Limb (tissue), 2 donors: Measurements from ENCODE around the gene RAD9B.
"Not testable (repeated sequence)": the region's sequence is repeated elsewhere in the genome, so short reads cannot be mapped to it uniquely, and the experiment has no call there.

Experiments used
- DNase-seq, 2 donors: peaks; one replicate each; pipeline ENCODE4 v3.0.0-alpha.2; 2016; ENCODE audit errors: extremely low spot score in 2 of 2

The RAD9B gene

GRCh38 chr12:110520876-110521712, 19.0 kb downstream of the RAD9B start:
- DNase-seq = not testable (repeated sequence)

DNA sequence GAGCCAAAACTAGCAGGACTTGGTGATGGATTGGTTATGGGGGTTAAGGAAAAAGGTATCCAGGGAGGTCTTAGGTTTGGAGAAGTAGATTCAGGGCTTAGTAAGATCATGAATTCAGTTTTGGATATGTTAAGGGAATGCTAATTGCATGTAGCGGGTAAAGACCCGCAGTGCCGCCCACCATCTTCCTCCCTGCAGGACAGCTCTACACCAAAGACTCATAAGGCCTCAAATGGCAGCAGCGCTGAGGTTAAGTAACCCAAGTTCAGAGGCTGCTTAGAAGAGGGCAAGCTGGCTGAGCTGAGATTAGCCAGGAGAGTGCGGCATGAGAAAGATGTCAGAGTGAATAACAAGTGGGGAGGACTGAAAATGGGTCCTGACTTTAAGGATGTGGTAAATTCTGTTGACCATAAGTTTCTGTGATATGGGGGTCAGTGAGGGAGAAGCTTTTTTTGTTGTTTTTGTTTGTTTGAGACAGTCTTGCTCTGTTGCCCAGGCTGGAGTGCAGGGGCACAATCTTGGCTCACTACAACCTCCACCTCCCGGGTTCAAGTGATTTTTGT, 26.2 kb downstream of the RAD9B start:
- no peak for DNase-seq

GRCh38 chr12:110530511-110530910, 28.4 kb downstream of the RAD9B start:
- DNase-seq = no peak

DNA sequence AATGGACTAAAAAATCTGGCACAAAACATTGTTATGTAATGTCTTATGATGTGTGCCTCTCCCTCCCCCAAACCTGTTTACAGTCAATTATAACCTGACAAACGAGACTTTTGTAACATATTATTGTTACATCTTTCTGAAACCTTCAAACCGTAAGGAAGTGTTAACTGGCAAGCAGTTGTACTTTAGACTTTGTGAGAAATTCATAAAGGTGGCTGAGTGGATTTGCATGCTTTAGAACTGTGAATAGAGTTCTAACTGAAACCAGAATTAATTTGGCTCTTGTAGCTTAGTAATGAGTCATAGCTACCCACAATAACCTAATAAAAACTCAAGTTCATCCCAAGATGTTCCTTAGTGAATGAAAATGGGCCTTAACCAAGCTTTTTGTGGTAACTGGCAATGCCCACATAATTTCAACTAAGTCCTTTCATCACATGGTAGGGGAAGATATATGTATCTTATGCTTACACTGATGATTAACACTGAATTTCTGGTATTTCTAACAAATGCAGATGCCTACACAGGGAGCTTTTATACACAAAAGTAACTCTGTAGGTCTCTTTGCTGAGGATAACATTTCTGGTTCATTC, 29.7 kb downstream of the RAD9B start:
- DNase-seq = no peak

DNA sequence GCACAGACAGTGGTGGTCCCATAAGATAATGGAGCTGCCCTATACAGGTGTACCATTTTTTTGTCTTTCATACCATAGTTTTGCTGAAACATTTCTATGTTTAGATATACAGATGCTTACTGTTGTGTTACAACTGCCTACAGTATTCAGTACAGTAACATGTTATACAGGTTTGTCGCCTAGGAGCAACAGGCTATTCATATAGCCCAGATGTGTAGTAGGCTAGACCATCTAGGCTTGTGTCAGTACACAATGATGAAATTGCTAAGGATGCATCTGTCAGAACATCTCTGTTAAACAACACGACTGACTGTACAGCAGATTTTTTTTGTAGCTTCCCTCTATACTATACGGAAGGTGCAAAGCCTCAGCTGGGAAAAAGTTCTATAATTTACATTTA, 30.5 kb downstream of the RAD9B start:
- no peak for DNase-seq

- DNase-seq = no peak
Measured at GRCh38 chr12:110533607-110534006, 31.5 kb downstream of the RAD9B start.

DNA sequence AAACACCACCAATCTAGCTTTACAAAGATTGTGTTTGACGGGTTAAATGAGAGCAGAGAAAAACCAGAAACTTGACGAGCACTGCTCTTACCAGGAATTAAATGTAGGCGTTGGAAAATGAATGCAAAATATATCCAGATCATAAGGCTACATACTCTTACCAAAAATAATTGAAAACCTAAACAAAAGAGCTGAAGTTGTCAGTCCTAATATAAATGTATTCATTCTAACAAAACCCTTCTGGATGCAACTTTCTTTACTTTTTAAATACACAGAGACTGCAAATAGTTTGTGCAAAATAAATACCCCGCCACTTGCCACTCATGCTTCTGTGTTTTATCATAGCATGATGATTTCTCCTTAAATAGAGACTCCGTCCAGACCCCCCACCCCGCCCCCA, 32.7 kb downstream of the RAD9B start:
- no peak for DNase-seq

GRCh38 chr12:110536834-110537604, 34.9 kb downstream of the RAD9B start:
- DNase-seq = no peak

- DNase-seq = no peak
Measured at GRCh38 chr12:110537605-110538409, 35.7 kb downstream of the RAD9B start.

DNA sequence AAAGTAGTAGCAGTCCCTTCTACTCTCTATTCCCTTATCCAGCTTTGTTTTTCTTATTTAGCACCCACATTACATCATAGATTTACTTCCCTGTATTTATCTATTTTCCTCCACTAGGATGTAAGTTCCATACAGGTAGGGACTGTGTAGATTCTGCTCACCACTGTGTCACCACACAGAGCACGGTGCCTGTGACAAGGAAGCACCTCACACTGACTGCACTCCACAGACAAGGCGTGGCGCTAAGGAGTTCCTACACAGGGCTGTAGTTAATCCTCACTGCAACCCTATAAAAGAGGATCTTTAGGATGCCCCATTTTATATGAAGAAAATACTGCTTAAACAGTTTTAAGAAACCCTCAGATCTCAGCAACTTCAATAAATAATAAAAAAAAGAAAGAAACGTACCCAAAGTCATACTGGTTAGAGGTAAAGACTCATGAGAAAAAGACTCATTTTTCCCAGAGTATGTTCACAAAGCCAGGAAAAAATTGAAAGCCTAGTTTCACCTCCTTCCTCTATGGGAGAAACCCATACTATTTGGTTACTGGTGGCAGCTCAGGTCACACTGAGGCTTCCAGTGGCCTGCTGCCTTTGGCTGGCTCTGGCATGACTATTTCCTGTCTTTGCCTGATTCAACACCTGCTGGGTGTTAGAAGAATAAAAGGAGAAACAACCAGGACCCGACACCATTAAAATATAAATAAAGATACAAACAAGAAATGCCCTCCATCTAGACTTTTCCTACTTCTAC, 36.9 kb downstream of the RAD9B start:
- DNase-seq = no peak

DNA sequence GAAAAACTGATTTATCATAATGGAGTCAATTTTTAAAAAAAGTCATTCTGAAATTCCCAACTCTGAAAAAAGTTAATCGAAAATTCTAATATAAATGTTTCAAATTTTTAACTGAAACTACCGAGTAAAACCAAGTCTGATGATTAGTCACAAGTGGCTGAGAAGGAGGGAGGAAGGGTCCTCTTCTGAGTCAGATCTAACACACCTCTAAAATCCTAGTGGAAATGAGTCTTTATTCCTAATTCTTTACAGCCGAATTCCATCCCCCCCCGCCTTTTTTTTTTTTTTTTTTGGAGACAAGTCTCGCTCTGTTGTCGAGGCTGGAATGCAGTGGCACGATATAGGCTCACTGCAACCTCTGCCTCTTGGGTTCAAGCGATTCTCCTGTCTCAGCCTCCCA, 37.9 kb downstream of the RAD9B start:
- no peak for DNase-seq

DNA sequence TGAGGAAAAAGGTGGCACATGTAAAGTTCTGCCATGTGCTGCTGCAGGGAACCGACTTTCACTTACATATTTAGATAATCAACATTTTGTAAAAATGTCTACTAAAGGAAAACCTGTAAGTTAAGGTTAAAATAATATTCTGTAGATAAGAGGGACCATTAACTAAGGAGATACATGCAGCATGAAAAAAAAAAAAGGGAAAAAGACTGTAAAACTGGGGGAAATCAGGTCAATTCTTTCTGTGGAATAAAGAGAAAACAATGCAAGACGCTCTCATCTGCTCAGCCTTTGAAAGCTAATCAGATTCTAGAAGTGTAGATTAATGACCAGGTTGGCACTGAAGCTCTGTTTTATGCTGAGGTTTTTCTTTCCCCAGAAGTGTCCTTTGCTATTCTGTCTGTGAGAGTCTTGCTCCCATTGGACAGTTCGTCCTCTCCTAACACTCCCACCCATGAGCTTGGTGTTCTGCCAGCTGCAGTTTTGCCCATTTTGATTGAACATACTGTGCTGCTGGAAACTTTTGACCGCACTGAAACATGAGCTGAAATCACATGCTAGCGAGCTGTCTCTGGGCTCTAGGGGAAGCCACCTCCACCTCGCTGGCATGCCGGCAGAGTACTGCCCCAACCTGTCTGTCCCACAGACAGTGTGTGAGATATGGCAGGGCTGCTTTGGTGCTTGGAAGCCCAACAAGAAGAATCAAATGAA, 41.3 kb downstream of the RAD9B start:
- peak; percentile 52 to 60 for DNase-seq

DNA sequence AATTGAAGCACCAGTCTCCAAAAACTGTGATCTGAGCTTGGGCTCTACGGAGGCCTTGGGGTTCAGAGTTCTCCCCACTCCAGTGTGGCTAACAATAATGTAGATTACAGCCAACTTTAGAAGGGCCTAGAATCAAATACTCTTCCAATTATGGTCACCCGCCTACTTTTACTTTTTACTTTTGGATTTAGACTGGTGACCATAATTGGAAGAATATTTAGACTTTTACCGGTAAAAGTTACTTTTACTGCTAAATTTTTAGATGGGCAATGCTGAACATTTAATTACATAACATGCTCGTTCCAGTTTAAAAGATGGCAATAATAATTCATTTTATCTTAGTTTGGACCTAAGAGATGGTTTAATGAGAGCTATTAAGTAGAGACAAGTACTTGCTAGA, 41.8 kb downstream of the RAD9B start:
- no peak for DNase-seq

- DNase-seq = not testable (repeated sequence)
Measured at GRCh38 chr12:110545259-110545658, 43.1 kb downstream of the RAD9B start.

GRCh38 chr12:110545812-110546211, 43.7 kb downstream of the RAD9B start:
- DNase-seq = no peak

GRCh38 chr12:110546339-110546738, 44.2 kb downstream of the RAD9B start:
- DNase-seq = no peak

DNA sequence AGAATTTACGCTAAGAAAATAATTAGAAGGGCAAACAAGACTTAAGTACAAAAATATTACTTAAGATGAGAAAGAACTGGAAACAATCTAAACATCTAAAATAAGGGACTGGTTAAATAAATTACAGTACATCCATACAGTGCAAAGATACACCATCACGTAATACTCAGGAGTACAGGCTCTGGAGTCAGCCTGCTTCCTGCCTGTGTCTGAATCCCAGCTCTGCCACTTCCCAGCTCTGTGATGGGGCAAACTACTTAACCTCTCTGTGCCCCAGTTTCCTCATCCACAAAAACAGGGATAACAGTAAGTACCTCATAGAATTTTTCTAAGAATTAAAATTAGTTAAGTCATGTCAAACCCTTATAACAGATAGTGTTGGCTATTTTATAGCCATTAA, 45.0 kb downstream of the RAD9B start:
- no peak for DNase-seq

DNA sequence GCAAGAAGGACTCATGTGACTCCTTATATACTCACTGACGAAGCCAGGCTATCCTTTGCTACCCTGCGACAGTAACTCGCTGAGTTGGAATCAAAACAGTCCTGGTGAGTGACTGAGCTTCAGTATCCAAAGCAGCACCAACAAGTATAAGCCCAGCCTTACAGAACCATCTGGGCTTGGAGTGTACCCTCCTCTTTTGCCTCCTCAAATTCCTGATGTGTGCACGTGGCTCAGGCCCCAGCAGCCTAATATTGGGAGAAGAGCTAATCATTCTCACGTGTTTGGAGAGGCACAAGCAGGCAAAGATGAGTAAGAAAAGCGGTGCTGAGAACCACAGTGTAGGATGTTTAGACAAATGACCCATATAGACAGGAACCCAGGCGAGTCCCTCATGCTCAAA, 46.5 kb downstream of the RAD9B start:
- DNase-seq = no peak

- no peak for DNase-seq
Measured at GRCh38 chr12:110549716-110550115, 47.6 kb downstream of the RAD9B start.

DNA sequence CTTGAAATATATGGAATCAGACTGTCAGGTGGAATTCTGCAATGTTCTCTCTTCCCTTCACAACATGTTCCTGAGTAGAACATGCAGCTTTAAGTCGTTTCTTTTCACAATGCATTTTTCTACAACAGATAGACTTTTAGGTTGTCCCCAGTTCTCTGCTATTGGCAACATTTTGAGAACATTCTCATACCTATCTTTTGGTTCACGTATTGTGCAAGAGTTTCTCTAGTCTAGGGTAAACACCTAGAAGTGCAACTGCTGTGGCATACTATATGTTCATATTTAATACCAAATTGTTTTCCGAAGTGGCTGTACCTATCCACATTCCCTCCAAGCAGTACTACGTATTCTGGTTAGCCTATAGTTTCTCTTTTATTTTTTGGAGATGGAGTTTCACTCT, 48.9 kb downstream of the RAD9B start:
- no peak for DNase-seq
